Nasal cavity respiratory epithelium epithelial cell of viscerocranial mucosa (primary cell): ENCODE measurements around the gene RIPPLY3. TPM values are rescaled to one million over a fixed set of nuclear protein-coding genes. Genes with fewer than 3 reads are reported as not detected.

Experiments used
- total RNA-seq: library from RNA; depleted of rRNA; stranded (reverse); fragments of >200 nt; gene quantifications from 2 replicates; pipeline ENCODE4 v1.2.3, GENCODE V29; 2014

The RIPPLY3 gene
- under 0.01 and 0.07 TPM in 2 replicates for total RNA-seq

GRCh38 chr21:37006486-37007291, at the start of gene RIPPLY3:
TSS of gene RIPPLY3 (plus strand) at chr21:37006702. CDS start at chr21:37006773, 71 bp downstream.

GRCh38 chr21:36966066-36966820, 40.3 kb upstream of the RIPPLY3 start, which contains the start of gene HLCS:
TSS of gene HLCS (minus strand) at chr21:36966669. CDS start at chr21:36966638, 31 bp downstream.

Other genes with a start within 250 kb of the RIPPLY3 start
- gene HLCS, start 40.0 kb upstream of the RIPPLY3 start, total RNA-seq: 29.7 and 52.5 TPM in 2 replicates
- 5.5 and 6.3 TPM in 2 replicates for gene PIGP, start 66.4 kb downstream of the RIPPLY3 start, total RNA-seq
- 149 and 181 TPM in 2 replicates for gene TTC3, start 66.6 kb downstream of the RIPPLY3 start, total RNA-seq